GM12878 (cell line): Measurements from ENCODE around the gene HDAC7. TPM values are rescaled to one million over a fixed set of nuclear protein-coding genes. Genes with fewer than 3 reads are reported as not detected.

Source experiments
- ATAC-seq: fragments of 200-7000 bp; cut with Tn5 transposase; 3 replicates; pipeline ENCODE4 v1.9.1; 2020; ENCODE audit warnings: mild to moderate bottlenecking, moderate library complexity
- BruUV-seq: library from RNA; stranded (reverse); fragments of 400-500 nt; replicated peaks from 2 replicates; lab custom pipeline; 2021; lab: Mats Ljungman, UMichigan
- CTCF ChIA-PET: fragments of 300-600 bp; sonication (Branson Sonifier 250); formaldehyde crosslinking; extraction: SDS; loops from one replicate; lab custom pipeline; 2021; ENCODE audit warnings: inconsistent platforms; lab: Yijun Ruan, JAX
- POLR2A ChIA-PET: fragments of 350-600 bp; formaldehyde crosslinking; extraction: SDS; loops from one replicate; lab custom pipeline; 2021; ENCODE audit warnings: inconsistent platforms; lab: Charles Lee
- RAD21 ChIA-PET: fragments of 300-600 bp; sonication (Branson Sonifier 250); formaldehyde crosslinking; loops from one replicate; lab custom pipeline; 2023; ENCODE audit warnings: antibody characterized with exemption; ENCODE audit not compliant: unreplicated experiment; lab: Charles Lee
- SMC1A ChIA-PET: fragments of 300-600 bp; sonication (Branson Sonifier 250); formaldehyde crosslinking; loops from one replicate; lab custom pipeline; 2023; ENCODE audit not compliant: unreplicated experiment, uncharacterized antibody; lab: Charles Lee
- DNase-seq: peaks from one replicate; pipeline ENCODE4 v3.0.0-alpha.2; 2011; ENCODE audit warnings: low read depth, low spot score
- FAIRE-seq: peaks from 3 replicates; lab custom pipeline; 2011; peaks lifted over from hg19 to GRCh38; lab: Jason Lieb, UNC
- H2AFZ ChIP-seq: 2 replicates; pipeline ENCODE4 v1.6.0; 2011; ENCODE audit warnings: low read depth, low read length, control low read depth; ENCODE audit not compliant: control insufficient read depth
- H3K27ac ChIP-seq: 2 replicates; pipeline ENCODE4 v1.5.1; 2011; ENCODE audit warnings: control low read depth; ENCODE audit not compliant: control insufficient read depth, insufficient read depth
- H3K27me3 ChIP-seq, 2 experiments: replicated peaks in 1 of 2; 2 replicates each; pipeline versions ENCODE4 v1.6.0 to v1.6.1; 2011; ENCODE audit warnings: low read length in 1 of 2; ENCODE audit not compliant: control insufficient read depth in 2 of 2, insufficient read depth in 2 of 2
- H3K36me3 ChIP-seq, 2 experiments: 2 replicates each; pipeline ENCODE4 v1.5.1; 2011; ENCODE audit warnings: low read length in 1 of 2; ENCODE audit not compliant: control insufficient read depth in 2 of 2, insufficient read depth in 2 of 2
- H3K4me1 ChIP-seq: 2 replicates; pipeline ENCODE4 v1.6.1; 2011; ENCODE audit warnings: mild to moderate bottlenecking, low read length, moderate library complexity, mixed read lengths; ENCODE audit not compliant: control insufficient read depth, insufficient read depth
- H3K4me2 ChIP-seq: 2 replicates; pipeline ENCODE4 v1.6.0; 2011; ENCODE audit warnings: control low read depth; ENCODE audit not compliant: control insufficient read depth, insufficient read depth
- H3K4me3 ChIP-seq: fragments of 200-600 bp; sonication (generic); 2 replicates; pipeline ENCODE4 v1.5.1; 2016
- H3K79me2 ChIP-seq: 2 replicates; pipeline ENCODE4 v1.6.0; 2011; ENCODE audit warnings: low read length; ENCODE audit not compliant: control insufficient read depth, insufficient read depth
- H3K9ac ChIP-seq: 2 replicates; pipeline ENCODE4 v1.8.0; 2011; ENCODE audit warnings: low read length, control low read depth, mixed read lengths; ENCODE audit not compliant: control insufficient read depth, insufficient read depth
- H3K9me3 ChIP-seq: replicated peaks from 3 replicates; pipeline ENCODE4 v1.5.1; 2011; ENCODE audit warnings: mild to moderate bottlenecking, low read length; ENCODE audit not compliant: control insufficient read depth, insufficient read depth
- H4K20me1 ChIP-seq: 2 replicates; pipeline ENCODE4 v1.6.0; 2011; ENCODE audit not compliant: control insufficient read depth, insufficient read depth
- BCL11A ChIP-seq: IDR thresholded peaks from 2 replicates; pipeline ENCODE4 v1.6.1; 2011; ENCODE audit warnings: low read depth, low read length
- BHLHE40 ChIP-seq, 2 experiments: fragments of 450-650 bp in 1 of 2; IDR thresholded peaks; 2 replicates each; pipeline ENCODE4 v1.6.1; 2011 to 2017; ENCODE audit warnings: low read depth in 2 of 2, borderline replicate concordance in 1 of 2, improper control_type of control experiment in 1 of 2, low read length in 1 of 2, mild to moderate bottlenecking in 1 of 2
- CHD4 ChIP-seq: fragments of 200-600 bp; sonication (generic); IDR thresholded peaks from 2 replicates; pipeline ENCODE4 v1.6.1; 2016; ENCODE audit warnings: mild to moderate bottlenecking
- EED ChIP-seq: sonication (generic); IDR thresholded peaks from 2 replicates; pipeline ENCODE4 v1.6.1; 2016; ENCODE audit warnings: antibody characterized with exemption, low read depth
- FOXM1 ChIP-seq: IDR thresholded peaks from 2 replicates; pipeline ENCODE4 v1.6.1; 2012; ENCODE audit warnings: low read depth, mild to moderate bottlenecking, inconsistent platforms, low read length, moderate library complexity
- GATAD2B ChIP-seq: fragments of 450-650 bp; conservative IDR thresholded peaks from 2 replicates; pipeline ENCODE4 v1.6.1; 2017; ENCODE audit warnings: low read depth, mild to moderate bottlenecking, moderate library complexity
- HCFC1 ChIP-seq: fragments of 150-350 bp; IDR thresholded peaks from 2 replicates; pipeline ENCODE4 v1.6.1; 2014; ENCODE audit warnings: low read length
- KDM1A ChIP-seq: fragments of 200-600 bp; sonication (generic); IDR thresholded peaks from 2 replicates; pipeline ENCODE4 v1.6.1; 2016; ENCODE audit warnings: borderline replicate concordance
- NRF1 ChIP-seq: conservative IDR thresholded peaks from 2 replicates; pipeline ENCODE4 v1.6.1; 2011; ENCODE audit warnings: mild to moderate bottlenecking, low read depth, low read length, improper control_type of control experiment
- RUNX3 ChIP-seq: IDR thresholded peaks from 2 replicates; pipeline ENCODE4 v1.6.1; 2012; ENCODE audit warnings: low read length, inconsistent platforms
- STAT3 ChIP-seq: IDR thresholded peaks from 2 replicates; pipeline ENCODE4 v1.6.1; 2011; ENCODE audit warnings: low read depth, low read length, improper control_type of control experiment
- TARDBP ChIP-seq: IDR thresholded peaks from 2 replicates; pipeline ENCODE4 v1.6.1; 2016; ENCODE audit warnings: borderline replicate concordance
- TBL1XR1 ChIP-seq: IDR thresholded peaks from 2 replicates; pipeline ENCODE4 v1.6.1; 2012; ENCODE audit warnings: low read depth, low read length, improper control_type of control experiment
- WRNIP1 ChIP-seq: IDR thresholded peaks from 2 replicates; pipeline ENCODE4 v1.6.1; 2011; ENCODE audit warnings: low read depth, low read length, improper control_type of control experiment, borderline replicate concordance
- YY1 ChIP-seq: IDR thresholded peaks from 2 replicates; pipeline ENCODE4 v1.6.1; 2011; ENCODE audit warnings: low read depth, mild to moderate bottlenecking, low read length
- WGBS: methylation state at CpG from one replicate; pipeline ENCODE4 v1.1.6; 2016; ENCODE audit warnings: low lambda C conversion rate; ENCODE audit not compliant: insufficient replicate concordance, insufficient coverage; ENCODE audit errors: missing lambda C conversion rate; 5-methylcytosine and 5-hydroxymethylcytosine counted together
- in situ Hi-C: fragments of 300-500 bp; cut with MboI; formaldehyde crosslinking; loops from 9 replicates; pipeline ENCODE4 v1.14.3; 2018; ENCODE audit warnings: mixed read lengths
- intact Hi-C: fragments of 100-400 bp; cut with micrococcal nuclease; formaldehyde crosslinking; loops from one replicate; pipeline ENCODE4 v1.14.2; 2022; ENCODE audit not compliant: unreplicated experiment
- polyA plus RNA-seq, 11 experiments: library from polyadenylated mRNA; depleted of rRNA in 4 of 11; unstranded in 6 of 11; stranded (reverse) in 5 of 11; fragments of >200 nt; fragmentation: Nextera tagmentation in 4 of 11; fragmentation: Illumina TruSeq in 1 of 11; extraction: Ambion mirVana in 4 of 11; extraction: Trizol in 1 of 11; gene quantifications; 1 replicate in 1 of 11; 2 replicates in 10 of 11; pipeline versions ENCODE4 v1.2.1 to v1.2.3, GENCODE V29; 2011 to 2016; ENCODE audit warnings: inconsistent platforms in 2 of 11, missing spikeins in 2 of 11, low read depth in 1 of 11
- total RNA-seq, 4 experiments: library from RNA; depleted of rRNA in 3 of 4; stranded (reverse); fragments of >200 nt in 3 of 4; fragmentation: Illumina TruSeq in 1 of 4; extraction: Trizol in 1 of 4; gene quantifications; 2 replicates each; pipeline versions ENCODE4 v1.2.1 to v1.2.3, GENCODE V29; 2013 to 2021
- TF ChIP-seq, protein P1 (sequence below), 3 experiments: IDR thresholded peaks in 2 of 3; conservative IDR thresholded peaks in 1 of 3; 2 replicates each; pipeline ENCODE4 v1.5.1; 2011; ENCODE audit warnings: low read depth in 3 of 3, low read length in 3 of 3, mild to moderate bottlenecking in 3 of 3, control low read depth in 2 of 3, moderate library complexity in 2 of 3, inconsistent platforms in 1 of 3, mixed read lengths in 1 of 3; ENCODE audit not compliant: control insufficient read depth in 2 of 3, insufficient read depth in 1 of 3; ENCODE audit errors: extremely low read depth in 1 of 3
- TF ChIP-seq, protein P2 (sequence below): IDR thresholded peaks from 2 replicates; pipeline ENCODE4 v1.6.1; 2011; ENCODE audit warnings: mild to moderate bottlenecking, low read depth, low read length, moderate library complexity; ENCODE audit not compliant: insufficient replicate concordance
- TF ChIP-seq, protein P3 (sequence below): IDR thresholded peaks from 2 replicates; pipeline ENCODE4 v1.6.1; 2011; ENCODE audit warnings: low read depth, low read length, improper control_type of control experiment, borderline replicate concordance

The HDAC7 gene
- total and polyA plus RNA-seq, 10 of the 15 experiments (the other 5 are each of a cell fraction or from before 2014, with no cell fraction given), result 0.47 to 18.3 (median 5.4) TPM

DNA sequence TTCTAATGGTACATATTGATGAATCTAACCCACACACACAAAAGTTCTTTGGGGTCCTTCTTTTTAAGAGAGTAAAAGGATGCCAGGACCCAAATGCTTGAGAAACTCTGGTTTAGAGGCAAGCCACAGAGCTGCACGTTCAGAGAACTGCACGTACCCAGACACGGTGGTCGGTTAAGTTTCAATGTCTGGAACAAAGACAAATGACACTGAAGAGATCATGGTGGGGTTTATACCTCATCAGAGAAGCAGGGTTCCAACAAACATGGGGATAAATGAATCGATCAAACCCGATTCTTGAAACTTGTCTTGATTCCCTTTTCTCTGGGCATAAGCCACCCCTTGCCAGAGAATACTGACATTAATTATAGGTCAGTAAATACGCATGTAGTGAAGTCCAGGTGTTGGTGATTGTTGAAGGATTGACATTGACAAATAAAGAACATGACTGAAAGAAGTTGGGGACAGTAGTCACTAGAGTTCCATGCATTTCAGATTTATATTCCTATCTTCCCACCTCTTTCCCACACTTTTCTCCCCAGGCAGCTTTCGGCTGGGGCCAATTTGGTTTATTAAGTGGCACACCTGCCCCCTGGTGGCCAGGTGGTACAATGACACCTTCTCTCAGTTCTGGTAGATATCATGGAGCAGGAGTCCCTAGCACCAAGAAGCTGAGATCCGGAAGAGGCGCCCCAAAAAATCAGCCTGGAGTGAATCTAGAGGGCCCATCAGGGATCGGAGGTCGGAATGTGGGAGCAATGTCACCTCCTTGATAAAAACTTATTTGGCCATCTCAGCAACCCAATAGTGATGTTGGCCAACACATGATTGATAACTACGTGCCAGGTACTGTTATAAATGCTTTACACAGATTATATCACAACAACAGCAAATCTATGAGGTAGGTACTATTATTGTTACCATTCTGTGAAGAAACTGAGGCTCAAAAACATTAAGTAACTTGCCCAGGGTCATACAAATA, 17.8 kb upstream of the HDAC7 start:
- ChIA-PET POLR2A (interaction anchor here (1.8 kb wide), 1 partner anchor 40 kb away, joined by 8 read pairs; no protein-coding TSS in a partner anchor), SMC1A (interaction anchor here (0.6 to 6.1 kb wide), 27 partner anchors 8 to 131 kb away, joined by 3 to 71 read pairs (median 9); partner anchors contain the start of genes HDAC7, RPAP3 and SLC48A1), RAD21 (interaction anchor here (0.6 to 12.6 kb wide), 29 partner anchors 9 to 781 kb away, joined by 3 to 202 read pairs (median 8); partner anchors contain the start of genes ENDOU, HDAC7, SLC48A1 and TMEM106C), CTCF (interaction anchor here (0.7 to 14.0 kb wide), 40 partner anchors 9 to 190 kb away, joined by 3 to 215 read pairs (median 9); partner anchors contain the start of genes ENDOU, HDAC7, RAPGEF3 and SLC48A1)
- Histone ChIP-seq H3K27me3 (no peaks in the 10 kb centered on the region; a peak in 2 of 4 replicates), H3K9ac (no peak overlapping the region), H3K9me3 (no peaks in the 10 kb centered on the region), H3K4me1 (peaks cover 46% of the 10 kb centered on the region), H2AFZ (no peak overlapping the region), H3K4me2 (peak overlapping the region; percentile 11; the same call in 1 of the 2 replicates), H3K79me2 (no peaks in the 10 kb centered on the region), H3K36me3 (no peaks in the 10 kb centered on the region), H3K27ac (no peak overlapping the region), H4K20me1 (no peaks in the 10 kb centered on the region), H3K4me3 (no peak overlapping the region)
- WGBS, result 18% methylated on average over 13 of the region's 13 CpGs
- peak; percentile 66 for FAIRE-seq
- BruUV-seq, result no TSS peak
- intact Hi-C loops (loop anchor here (1.0 to 5.0 kb wide), 5 partner anchors 40 to 185 kb away; no protein-coding TSS in a partner anchor), in situ Hi-C loops (loop anchor here (5.0 kb wide), 1 partner anchor 125 kb away; no protein-coding TSS in a partner anchor)
- ATAC-seq, result peak; percentile 78
- DNase-seq, result peak; percentile 20
- TF ChIP-seq EED, result peak; percentile 57; the same call in 1 of the 2 replicates
- TF ChIP-seq KDM1A, result no peak
- TF ChIP-seq NRF1, result no peak
- 0 out of 2 replicates have a peak, but pooled peaks have one; percentile 31 for TF ChIP-seq STAT3
- TF ChIP-seq BHLHE40 (IDR thresholded peaks at IDR 0.05; ENCODE audit: borderline replicate concordance in 1 of 2, low read depth in 2 of 2, low read length in 1 of 2), result no peak; a peak in 1 of 4 replicates
- 0 out of 2 replicates have a peak, but pooled peaks have one; percentile 33 for TF ChIP-seq TBL1XR1
- TF ChIP-seq RUNX3, result peak; percentile 15; the same call in 1 of the 2 replicates
- TF ChIP-seq FOXM1, result 0 out of 2 replicates have a peak, but pooled peaks have one; percentile 34
- TF ChIP-seq GATAD2B, result no peak
- TF ChIP-seq WRNIP1, result peak; percentile 47; the same call in 1 of the 2 replicates
- TF ChIP-seq CHD4, result no peak
- TF ChIP-seq, protein P1, sequence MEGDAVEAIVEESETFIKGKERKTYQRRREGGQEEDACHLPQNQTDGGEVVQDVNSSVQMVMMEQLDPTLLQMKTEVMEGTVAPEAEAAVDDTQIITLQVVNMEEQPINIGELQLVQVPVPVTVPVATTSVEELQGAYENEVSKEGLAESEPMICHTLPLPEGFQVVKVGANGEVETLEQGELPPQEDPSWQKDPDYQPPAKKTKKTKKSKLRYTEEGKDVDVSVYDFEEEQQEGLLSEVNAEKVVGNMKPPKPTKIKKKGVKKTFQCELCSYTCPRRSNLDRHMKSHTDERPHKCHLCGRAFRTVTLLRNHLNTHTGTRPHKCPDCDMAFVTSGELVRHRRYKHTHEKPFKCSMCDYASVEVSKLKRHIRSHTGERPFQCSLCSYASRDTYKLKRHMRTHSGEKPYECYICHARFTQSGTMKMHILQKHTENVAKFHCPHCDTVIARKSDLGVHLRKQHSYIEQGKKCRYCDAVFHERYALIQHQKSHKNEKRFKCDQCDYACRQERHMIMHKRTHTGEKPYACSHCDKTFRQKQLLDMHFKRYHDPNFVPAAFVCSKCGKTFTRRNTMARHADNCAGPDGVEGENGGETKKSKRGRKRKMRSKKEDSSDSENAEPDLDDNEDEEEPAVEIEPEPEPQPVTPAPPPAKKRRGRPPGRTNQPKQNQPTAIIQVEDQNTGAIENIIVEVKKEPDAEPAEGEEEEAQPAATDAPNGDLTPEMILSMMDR (IDR thresholded peaks at IDR 0.05 in 2 of 3, conservative IDR thresholded peaks at IDR 0.05 in 1 of 3; ENCODE audit: control insufficient read depth in 2 of 3, extremely low read depth in 1 of 3, insufficient read depth in 1 of 3, low read depth in 3 of 3, low read length in 3 of 3), result peak; percentile 81 to 85 (median 83)
- no peak for TF ChIP-seq BCL11A
- TF ChIP-seq, protein P2, sequence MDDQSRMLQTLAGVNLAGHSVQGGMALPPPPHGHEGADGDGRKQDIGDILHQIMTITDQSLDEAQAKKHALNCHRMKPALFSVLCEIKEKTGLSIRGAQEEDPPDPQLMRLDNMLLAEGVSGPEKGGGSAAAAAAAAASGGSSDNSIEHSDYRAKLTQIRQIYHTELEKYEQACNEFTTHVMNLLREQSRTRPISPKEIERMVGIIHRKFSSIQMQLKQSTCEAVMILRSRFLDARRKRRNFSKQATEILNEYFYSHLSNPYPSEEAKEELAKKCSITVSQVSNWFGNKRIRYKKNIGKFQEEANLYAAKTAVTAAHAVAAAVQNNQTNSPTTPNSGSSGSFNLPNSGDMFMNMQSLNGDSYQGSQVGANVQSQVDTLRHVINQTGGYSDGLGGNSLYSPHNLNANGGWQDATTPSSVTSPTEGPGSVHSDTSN, result no peak
- TF ChIP-seq TARDBP, result no peak
- TF ChIP-seq, protein P3, sequence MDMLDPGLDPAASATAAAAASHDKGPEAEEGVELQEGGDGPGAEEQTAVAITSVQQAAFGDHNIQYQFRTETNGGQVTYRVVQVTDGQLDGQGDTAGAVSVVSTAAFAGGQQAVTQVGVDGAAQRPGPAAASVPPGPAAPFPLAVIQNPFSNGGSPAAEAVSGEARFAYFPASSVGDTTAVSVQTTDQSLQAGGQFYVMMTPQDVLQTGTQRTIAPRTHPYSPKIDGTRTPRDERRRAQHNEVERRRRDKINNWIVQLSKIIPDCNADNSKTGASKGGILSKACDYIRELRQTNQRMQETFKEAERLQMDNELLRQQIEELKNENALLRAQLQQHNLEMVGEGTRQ, result no peak
- peak; percentile 64; the same call in 1 of the 2 replicates for TF ChIP-seq YY1
- no peak for TF ChIP-seq HCFC1
